Kidney (tissue), 14 donors: ENCODE results near the gene SLC35G3. TPM values are rescaled to one million over a fixed set of nuclear protein-coding genes. Genes with fewer than 3 reads are reported as not detected.

Source experiments
- DNase-seq, 5 donors: peaks; one replicate each; pipeline ENCODE4 v3.0.0-alpha.2; 2013 to 2020
- FAIRE-seq: peaks from 2 replicates; lab custom pipeline; 2012; peaks lifted over from hg19 to GRCh38; lab: Jason Lieb, UNC
- H3K27ac ChIP-seq, 2 donors: one replicate each; pipeline ENCODE4 v1.7.0; 2013; ENCODE audit warnings: low read depth in 2 of 2, low read length in 2 of 2, inconsistent platforms in 1 of 2
- H3K27me3 ChIP-seq: one replicate; pipeline ENCODE4 v1.7.1; 2013; ENCODE audit warnings: low read length, inconsistent platforms; ENCODE audit not compliant: control insufficient read depth, insufficient read depth
- H3K36me3 ChIP-seq, 3 donors: one replicate each; pipeline versions ENCODE4 v1.7.0 to v1.7.1; 2013; ENCODE audit warnings: low read length in 3 of 3, control low read depth in 1 of 3, inconsistent platforms in 1 of 3; ENCODE audit not compliant: insufficient read depth in 3 of 3, control insufficient read depth in 2 of 3
- H3K4me1 ChIP-seq, 3 donors: one replicate each; pipeline versions ENCODE4 v1.7.0 to v1.7.1; 2013; ENCODE audit warnings: low read length in 3 of 3, inconsistent platforms in 1 of 3, low read depth in 1 of 3; ENCODE audit not compliant: control insufficient read depth in 2 of 3, insufficient read depth in 2 of 3
- H3K4me3 ChIP-seq, 3 donors: one replicate each; pipeline versions ENCODE4 v1.7.0 to v1.8.1; 2013; ENCODE audit warnings: low read length in 3 of 3, control low read depth in 1 of 3, inconsistent platforms in 1 of 3
- H3K9ac ChIP-seq, 3 donors: one replicate each; pipeline versions ENCODE4 v1.7.0 to v1.7.1; 2013; ENCODE audit warnings: low read length in 3 of 3, control low read depth in 1 of 3, inconsistent platforms in 1 of 3
- H3K9me3 ChIP-seq, 3 donors: one replicate each; pipeline versions ENCODE4 v1.7.0 to v1.7.1; 2013; ENCODE audit warnings: low read length in 3 of 3, control low read depth in 1 of 3, inconsistent platforms in 1 of 3; ENCODE audit not compliant: control insufficient read depth in 2 of 3, insufficient read depth in 1 of 3
- intact Hi-C: fragments of 100-400 bp; cut with DNase I; formaldehyde crosslinking; loops from one replicate; pipeline ENCODE4 v1.11.1; 2022
- polyA plus RNA-seq: library from polyadenylated mRNA; stranded (reverse); fragments of 350-450 nt; fragmentation: Illumina TruSeq; extraction: RNeasy Lipid Tissue Mini Kit (QIAGEN cat#74804); gene quantifications from one replicate; pipeline ENCODE4 v1.2.3, GENCODE V29; 2014; ENCODE audit warnings: low read depth, low replicate concordance; ENCODE audit not compliant: insufficient read depth
- total RNA-seq: library from RNA; stranded (reverse); fragmentation: NEBNext Ultra II Directional; extraction: Animal tissue kit (Norgen Biotek cat#: 25700); gene quantifications from one replicate; pipeline ENCODE4 v1.2.1, GENCODE V29; 2021
- TF ChIP-seq, protein P1 (sequence below): IDR thresholded peaks from 3 replicates; pipeline ENCODE4 v1.5.1; 2012; ENCODE audit warnings: mild to moderate bottlenecking, moderate library complexity, borderline replicate concordance; ENCODE audit not compliant: insufficient read depth; ENCODE audit errors: extremely low read depth
- donor health status: control.
- donor health status: control.
- donor health status: control.
- donor health status: control.
- donor health status: control.
- donor health status: DM: yes; HTN: yes; CAD: no.
- donor health status: Normal renal cell carcinoma (clear cell type).

Gene SLC35G3
- total and polyA plus RNA-seq, 2 donors from 2014 or later = not detected

GRCh38 chr17:35149941-35150340, 44.3 kb downstream of the SLC35G3 start:
- FAIRE-seq (no peak), DNase-seq (no peak)
- intact Hi-C loops = no loop called here
- TF ChIP-seq, protein P1, sequence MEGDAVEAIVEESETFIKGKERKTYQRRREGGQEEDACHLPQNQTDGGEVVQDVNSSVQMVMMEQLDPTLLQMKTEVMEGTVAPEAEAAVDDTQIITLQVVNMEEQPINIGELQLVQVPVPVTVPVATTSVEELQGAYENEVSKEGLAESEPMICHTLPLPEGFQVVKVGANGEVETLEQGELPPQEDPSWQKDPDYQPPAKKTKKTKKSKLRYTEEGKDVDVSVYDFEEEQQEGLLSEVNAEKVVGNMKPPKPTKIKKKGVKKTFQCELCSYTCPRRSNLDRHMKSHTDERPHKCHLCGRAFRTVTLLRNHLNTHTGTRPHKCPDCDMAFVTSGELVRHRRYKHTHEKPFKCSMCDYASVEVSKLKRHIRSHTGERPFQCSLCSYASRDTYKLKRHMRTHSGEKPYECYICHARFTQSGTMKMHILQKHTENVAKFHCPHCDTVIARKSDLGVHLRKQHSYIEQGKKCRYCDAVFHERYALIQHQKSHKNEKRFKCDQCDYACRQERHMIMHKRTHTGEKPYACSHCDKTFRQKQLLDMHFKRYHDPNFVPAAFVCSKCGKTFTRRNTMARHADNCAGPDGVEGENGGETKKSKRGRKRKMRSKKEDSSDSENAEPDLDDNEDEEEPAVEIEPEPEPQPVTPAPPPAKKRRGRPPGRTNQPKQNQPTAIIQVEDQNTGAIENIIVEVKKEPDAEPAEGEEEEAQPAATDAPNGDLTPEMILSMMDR = no peak
- Histone ChIP-seq H3K4me3 (no peak overlapping the region), H3K27me3 (no peaks in the 10 kb centered on the region), H3K9ac (no peak overlapping the region), H3K27ac (no peak overlapping the region), H3K9me3 (no peaks in the 10 kb centered on the region), H3K36me3 (no peaks in the 10 kb centered on the region), H3K4me1 (no peaks in the 10 kb centered on the region)

GRCh38 chr17:35148144-35148543, 46.0 kb downstream of the SLC35G3 start:
- intact Hi-C loops = no loop called here
- H3K27me3 ChIP-seq = no peaks in the 10 kb centered on the region
- DNase-seq = no peak
- H3K36me3 ChIP-seq = no peaks in the 10 kb centered on the region
- H3K4me1 ChIP-seq = no peaks in the 10 kb centered on the region
- no peak overlapping the region for H3K9ac ChIP-seq
- H3K4me3 ChIP-seq = no peak overlapping the region
- no peaks in the 10 kb centered on the region for H3K9me3 ChIP-seq
- no peak for FAIRE-seq
- no peak overlapping the region for H3K27ac ChIP-seq
- TF ChIP-seq, protein P1 = no peak

DNA sequence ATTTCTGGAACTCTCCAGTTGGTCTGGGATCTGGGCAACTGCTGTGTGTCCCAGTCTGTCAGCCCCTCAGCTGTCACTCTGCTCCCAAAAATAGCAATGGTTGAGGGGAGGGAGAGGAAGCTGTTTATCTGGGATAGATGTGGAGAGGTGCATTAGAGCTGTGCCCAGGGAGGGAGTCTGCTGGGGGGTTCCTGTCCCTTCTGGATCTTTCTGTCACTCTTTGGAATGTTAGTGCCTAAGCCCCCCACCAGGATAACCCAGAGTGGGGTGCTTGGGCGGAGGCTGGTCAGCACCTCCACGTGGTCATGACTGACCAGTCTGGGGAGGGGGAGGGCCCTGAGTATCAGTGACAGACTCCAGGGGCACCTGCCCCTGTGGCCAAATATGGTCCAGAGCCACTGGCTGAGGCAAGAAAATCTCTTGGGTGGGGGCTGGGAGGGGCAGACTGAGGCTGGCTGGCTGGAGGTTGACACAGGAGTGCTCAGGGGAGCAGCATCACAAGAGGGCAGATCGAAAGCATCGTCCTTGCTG, 46.8 kb downstream of the SLC35G3 start, which contains the start of gene UNC45B:
UNC45B (plus strand) TSS at position 443 of the 531 bp plus-strand sequence. CDS start 447 bp downstream, outside the sequence.
- Histone ChIP-seq H3K9ac (no peak within 1 kb of the TSS), H3K9me3 (no peaks in the 10 kb centered on the region), H3K4me1 (no peaks in the 10 kb centered on the region), H3K4me3 (no peak within 1 kb of the TSS), H3K27ac (no peak within 1 kb of the TSS), H3K27me3 (no peaks in the 10 kb centered on the region), H3K36me3 (no peaks in the 10 kb centered on the region)
- DNase-seq = no peak
- FAIRE-seq = no peak
- intact Hi-C loops = no loop called here
- TF ChIP-seq, protein P1 = no peak
